22Rv1 (cell line): Measurements from ENCODE around the gene SLC30A1.
A peak's percentile ranks its signal among the peaks of the same experiment; 100 is the strongest.

Experiments used
- H3K27ac ChIP-seq: fragments of 450-650 bp; 2 replicates; pipeline ENCODE4 v1.5.1; 2017
- CTCF ChIP-seq: fragments of 450-650 bp; IDR thresholded peaks from 2 replicates; pipeline ENCODE4 v1.5.1; 2017; ENCODE audit warnings: mild to moderate bottlenecking
- ZFX ChIP-seq: fragments of 450-650 bp; IDR thresholded peaks from 2 replicates; pipeline ENCODE4 v1.6.1; 2017; ENCODE audit warnings: antibody characterized with exemption, borderline replicate concordance

The SLC30A1 gene

GRCh38 chr1:211581526-211581925 lies 2.6 kb upstream of the SLC30A1 start:
- TF ChIP-seq CTCF, result no peak
- no peak for TF ChIP-seq ZFX
- no peak overlapping the region for H3K27ac ChIP-seq

GRCh38 chr1:211580303-211580687 lies 1.3 kb upstream of the SLC30A1 start:
- TF ChIP-seq ZFX (no peak), CTCF (no peak)
- no peak overlapping the region for H3K27ac ChIP-seq

GRCh38 chr1:211579440-211580302 lies 710 bp upstream of the SLC30A1 start:
- H3K27ac ChIP-seq, result peak overlapping the region; percentile 65
- TF ChIP-seq CTCF, result no peak
- no peak for TF ChIP-seq ZFX

GRCh38 chr1:211577819-211578639 lies 932 bp downstream of the SLC30A1 start:
- TF ChIP-seq CTCF, result peak; percentile 84
- no peak for TF ChIP-seq ZFX
- H3K27ac ChIP-seq, result peak overlapping the region; percentile 65

GRCh38 chr1:211577277-211577818 lies 1.6 kb downstream of the SLC30A1 start:
- TF ChIP-seq CTCF (no peak), ZFX (no peak)
- H3K27ac ChIP-seq, result no peak overlapping the region

GRCh38 chr1:211576717-211577116 lies 2.2 kb downstream of the SLC30A1 start:
- TF ChIP-seq ZFX (no peak), CTCF (no peak)
- H3K27ac ChIP-seq, result no peak overlapping the region

- TF ChIP-seq CTCF (no peak), ZFX (no peak)
- H3K27ac ChIP-seq, result no peak overlapping the region
Observed at GRCh38 chr1:211574705-211575104, 4.3 kb downstream of the SLC30A1 start.
